ENCODE measurements around the gene FREM3. TPM values are rescaled to one million over a fixed set of nuclear protein-coding genes. Genes with fewer than 3 reads are reported as not detected.

FREM3 gene
- total RNA-seq, 1 donor from 2014 or later = 0.78 TPM

DNA sequence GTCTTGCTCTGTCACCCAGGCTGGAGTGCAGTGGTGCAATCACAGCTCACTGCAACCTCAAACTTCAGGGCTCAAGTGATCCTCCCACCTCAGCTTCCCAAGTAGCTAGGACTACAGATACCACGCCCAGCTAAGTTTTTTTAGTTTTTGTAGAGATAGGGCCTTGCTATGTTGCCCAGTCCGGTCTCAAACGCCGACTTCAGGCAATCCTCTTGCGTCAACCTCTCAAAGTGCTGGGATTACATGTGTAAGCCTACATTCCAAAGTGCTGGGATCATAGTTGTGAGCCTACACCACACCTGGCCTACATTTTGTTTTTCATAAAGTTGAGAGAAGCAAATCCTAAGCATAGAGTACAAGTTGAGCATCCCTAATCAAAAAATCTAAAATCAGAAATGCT, 144.8 kb downstream of the FREM3 start:
- no peaks in the 10 kb centered on the region for H3K27me3 ChIP-seq
- intact Hi-C loops (cut with DNase I) = no loop called here
- ATAC-seq (peak; percentile 62), DNase-seq (no peak)
- no peak overlapping the region for H3K27ac ChIP-seq
- no peak overlapping the region for H3K4me3 ChIP-seq
- no peaks in the 10 kb centered on the region for H3K4me1 ChIP-seq
- TF ChIP-seq, protein P1, sequence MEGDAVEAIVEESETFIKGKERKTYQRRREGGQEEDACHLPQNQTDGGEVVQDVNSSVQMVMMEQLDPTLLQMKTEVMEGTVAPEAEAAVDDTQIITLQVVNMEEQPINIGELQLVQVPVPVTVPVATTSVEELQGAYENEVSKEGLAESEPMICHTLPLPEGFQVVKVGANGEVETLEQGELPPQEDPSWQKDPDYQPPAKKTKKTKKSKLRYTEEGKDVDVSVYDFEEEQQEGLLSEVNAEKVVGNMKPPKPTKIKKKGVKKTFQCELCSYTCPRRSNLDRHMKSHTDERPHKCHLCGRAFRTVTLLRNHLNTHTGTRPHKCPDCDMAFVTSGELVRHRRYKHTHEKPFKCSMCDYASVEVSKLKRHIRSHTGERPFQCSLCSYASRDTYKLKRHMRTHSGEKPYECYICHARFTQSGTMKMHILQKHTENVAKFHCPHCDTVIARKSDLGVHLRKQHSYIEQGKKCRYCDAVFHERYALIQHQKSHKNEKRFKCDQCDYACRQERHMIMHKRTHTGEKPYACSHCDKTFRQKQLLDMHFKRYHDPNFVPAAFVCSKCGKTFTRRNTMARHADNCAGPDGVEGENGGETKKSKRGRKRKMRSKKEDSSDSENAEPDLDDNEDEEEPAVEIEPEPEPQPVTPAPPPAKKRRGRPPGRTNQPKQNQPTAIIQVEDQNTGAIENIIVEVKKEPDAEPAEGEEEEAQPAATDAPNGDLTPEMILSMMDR (IDR thresholded peaks at IDR 0.05) = no peak
- peaks cover 46% of the 10 kb centered on the region for H3K36me3 ChIP-seq
- H3K9me3 ChIP-seq = no peaks in the 10 kb centered on the region

DNA sequence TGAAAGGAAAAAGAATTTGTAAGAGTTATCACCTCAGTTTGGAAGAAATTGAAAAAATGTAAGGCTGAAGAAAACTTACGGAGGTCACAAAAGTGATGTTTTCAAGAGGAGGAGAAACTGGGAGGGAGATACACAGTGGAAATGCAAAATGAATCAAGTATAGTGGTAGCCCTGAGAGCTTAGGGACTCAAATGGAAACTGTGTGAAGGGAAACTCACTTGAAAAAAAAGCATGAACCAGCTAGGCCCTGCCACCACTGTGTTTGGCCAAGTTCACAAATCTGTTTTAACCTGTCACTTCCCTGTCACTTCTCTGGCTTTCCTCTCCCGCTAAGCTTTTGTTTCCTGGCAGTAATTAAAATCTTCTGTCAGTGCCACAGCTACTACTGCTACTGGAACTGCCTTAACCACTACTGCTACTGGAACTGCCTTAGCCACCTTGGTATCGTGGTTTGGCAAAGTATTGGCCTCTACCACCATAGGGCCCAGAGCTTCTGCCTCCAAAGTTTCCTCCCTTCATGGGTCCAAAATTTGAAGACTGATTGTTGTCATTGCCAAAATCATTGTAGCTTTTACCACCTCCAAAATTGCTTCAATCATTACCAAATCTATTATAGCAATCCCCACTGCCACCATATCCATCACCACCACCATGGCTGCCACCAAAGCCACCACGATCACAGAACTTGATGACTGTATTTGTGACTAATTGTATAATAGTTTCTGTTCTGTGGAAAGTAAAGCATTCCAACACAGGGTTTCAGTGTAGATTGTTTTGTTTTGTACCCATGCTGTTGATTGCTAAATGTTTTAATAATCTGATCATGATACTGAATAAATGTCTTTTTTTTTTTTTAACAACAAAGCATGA, 145.5 kb downstream of the FREM3 start:
- H3K4me1 ChIP-seq = no peaks in the 10 kb centered on the region
- intact Hi-C loops (cut with DNase I) = no loop called here
- DNase-seq (no peak), ATAC-seq (no peak)
- no peaks in the 10 kb centered on the region for H3K9me3 ChIP-seq
- H3K27ac ChIP-seq = no peak overlapping the region
- TF ChIP-seq, protein P1 (IDR thresholded peaks at IDR 0.05) = no peak
- no peaks in the 10 kb centered on the region for H3K27me3 ChIP-seq
- peaks cover 54% of the 10 kb centered on the region for H3K36me3 ChIP-seq
- H3K4me3 ChIP-seq = no peak overlapping the region

DNA sequence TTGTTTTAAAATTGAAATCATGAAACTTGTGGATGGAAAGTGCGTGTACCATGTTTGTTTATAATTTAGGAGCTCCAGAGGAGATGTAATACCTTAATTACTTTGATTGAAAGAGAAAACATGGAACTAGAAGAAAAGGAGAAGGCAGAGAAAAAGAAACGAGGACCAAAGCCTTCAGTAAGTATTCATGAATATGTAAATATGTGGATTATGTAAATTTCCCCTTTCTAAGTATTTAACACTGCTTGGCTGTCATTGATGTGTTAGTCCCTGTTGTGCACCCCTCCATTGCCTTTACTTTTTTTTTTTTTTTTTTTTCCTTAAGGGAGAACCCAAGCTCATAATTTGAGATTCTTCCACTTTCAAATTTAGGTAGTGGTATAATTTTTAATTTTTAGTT, 150.5 kb downstream of the FREM3 start:
- Histone ChIP-seq H3K9me3 (no peaks in the 10 kb centered on the region), H3K4me1 (no peaks in the 10 kb centered on the region), H3K36me3 (peaks cover 99% of the 10 kb centered on the region), H3K4me3 (no peak overlapping the region), H3K27me3 (no peaks in the 10 kb centered on the region), H3K27ac (no peak overlapping the region)
- intact Hi-C loops (cut with DNase I) = no loop called here
- ATAC-seq (no peak), DNase-seq (no peak)
- TF ChIP-seq, protein P1 (IDR thresholded peaks at IDR 0.05) = no peak

DNA sequence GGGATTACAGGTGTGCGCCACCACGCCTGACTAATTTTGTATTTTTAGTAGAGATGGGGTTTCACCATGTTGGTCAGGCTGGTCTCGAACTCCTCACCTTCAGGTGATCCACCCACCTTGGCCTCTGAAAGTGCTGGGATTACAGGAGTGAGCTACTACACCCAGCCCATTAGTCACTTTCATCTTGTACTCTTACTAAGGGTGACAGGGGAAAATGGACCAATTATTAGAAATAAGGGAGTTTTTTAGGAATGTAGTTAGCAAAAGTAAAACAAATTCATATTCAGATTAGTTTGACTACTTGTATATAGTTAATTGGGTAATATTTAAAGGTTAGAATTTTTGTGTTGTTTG, 160.8 kb downstream of the FREM3 start:
- TF ChIP-seq, protein P1 (IDR thresholded peaks at IDR 0.05) = no peak
- no peaks in the 10 kb centered on the region for H3K9me3 ChIP-seq
- no peaks in the 10 kb centered on the region for H3K4me1 ChIP-seq
- H3K36me3 ChIP-seq = peaks cover 97% of the 10 kb centered on the region
- no peak for ATAC-seq
- DNase-seq = no peak
- intact Hi-C loops (cut with DNase I) = no loop called here
- H3K27ac ChIP-seq = no peak overlapping the region
- no peaks in the 10 kb centered on the region for H3K27me3 ChIP-seq
- no peak overlapping the region for H3K4me3 ChIP-seq

DNA sequence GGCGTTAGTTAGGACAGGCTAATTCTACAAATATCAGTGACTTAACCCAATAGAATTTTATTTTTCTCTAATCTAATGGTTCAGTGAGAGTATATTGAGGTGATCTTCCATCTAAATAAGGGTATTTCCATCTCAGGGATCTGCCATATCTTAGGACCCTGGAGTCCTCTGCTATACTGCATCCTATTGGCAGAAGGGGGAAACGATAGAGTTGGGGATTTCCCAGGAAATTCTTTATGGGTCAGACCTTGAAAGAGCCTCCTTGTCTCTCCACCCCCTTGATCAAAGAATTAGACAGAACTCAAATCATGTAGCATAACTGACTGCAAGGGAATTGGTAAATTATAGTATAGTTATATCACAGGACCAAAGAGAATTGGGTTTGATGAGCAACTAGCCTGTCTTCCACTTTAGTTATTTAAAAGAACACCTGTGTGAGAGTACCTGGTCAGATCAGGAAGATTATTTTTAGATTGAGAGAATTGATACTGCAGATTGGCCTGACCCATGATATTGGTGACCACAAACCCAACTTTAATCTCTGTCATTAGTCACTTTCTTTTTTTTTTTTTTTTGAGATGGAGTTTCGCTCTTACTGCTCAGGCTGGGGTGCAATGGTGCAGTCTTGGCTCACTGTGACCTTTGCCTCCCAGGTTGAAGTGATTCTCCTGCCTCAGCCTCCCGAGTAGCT, 161.4 kb downstream of the FREM3 start:
- Histone ChIP-seq H3K4me3 (no peak overlapping the region), H3K27ac (no peak overlapping the region), H3K36me3 (peaks cover 97% of the 10 kb centered on the region), H3K9me3 (no peaks in the 10 kb centered on the region), H3K27me3 (no peaks in the 10 kb centered on the region), H3K4me1 (no peaks in the 10 kb centered on the region)
- TF ChIP-seq, protein P1 (IDR thresholded peaks at IDR 0.05) = no peak
- intact Hi-C loops (cut with DNase I) = no loop called here
- ATAC-seq (no peak), DNase-seq (no peak)

All from upper lobe of right lung (tissue), 1 donor.